ENCODE measurements around the gene LHX5. TPM values are rescaled to one million over a fixed set of nuclear protein-coding genes. Genes with fewer than 3 reads are reported as not detected.

Gene LHX5
- total RNA-seq: not detected

DNA sequence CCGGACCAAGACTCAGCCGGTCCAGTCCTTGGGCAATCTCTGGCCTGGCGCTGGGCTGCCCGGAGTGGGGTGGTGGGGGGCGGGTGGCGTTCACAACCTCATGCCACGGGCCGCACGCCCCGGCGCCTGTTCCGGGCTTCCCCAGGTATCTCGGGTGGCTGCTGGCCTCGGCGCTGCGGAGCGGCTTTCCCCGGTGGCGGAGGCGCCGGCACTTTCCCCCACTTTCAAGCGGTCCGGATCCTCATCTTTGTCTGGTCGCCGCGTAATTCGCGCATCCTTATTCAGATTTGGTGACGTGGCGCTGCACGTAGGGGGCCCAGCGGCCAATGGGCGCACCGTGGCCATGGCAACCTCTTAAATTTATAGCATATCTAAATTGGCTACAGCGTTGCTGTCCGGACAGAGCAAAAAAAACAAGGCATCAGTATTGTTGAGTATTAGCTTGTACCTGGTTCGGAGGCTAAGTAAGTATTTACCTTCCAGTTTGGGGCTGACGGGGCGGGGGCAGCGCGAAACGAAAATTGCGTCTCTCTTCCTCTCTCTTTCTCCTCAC lies at the start of gene LHX5:
TSS of gene LHX5 (minus strand) at position 253 of the 553 bp plus-strand sequence. CDS start 373 bp downstream, outside the sequence.
- H3K9me3 ChIP-seq (ENCODE audit: control insufficient read depth in 3 of 3, low read length in 3 of 3): no peaks in the 10 kb centered on the region
- H3K27me3 ChIP-seq (ENCODE audit: control insufficient read depth in 3 of 3, insufficient read depth in 3 of 3, low read length in 3 of 3): peaks cover 84 to 92% (median 85%) of the 10 kb centered on the region in 3 donors

DNA sequence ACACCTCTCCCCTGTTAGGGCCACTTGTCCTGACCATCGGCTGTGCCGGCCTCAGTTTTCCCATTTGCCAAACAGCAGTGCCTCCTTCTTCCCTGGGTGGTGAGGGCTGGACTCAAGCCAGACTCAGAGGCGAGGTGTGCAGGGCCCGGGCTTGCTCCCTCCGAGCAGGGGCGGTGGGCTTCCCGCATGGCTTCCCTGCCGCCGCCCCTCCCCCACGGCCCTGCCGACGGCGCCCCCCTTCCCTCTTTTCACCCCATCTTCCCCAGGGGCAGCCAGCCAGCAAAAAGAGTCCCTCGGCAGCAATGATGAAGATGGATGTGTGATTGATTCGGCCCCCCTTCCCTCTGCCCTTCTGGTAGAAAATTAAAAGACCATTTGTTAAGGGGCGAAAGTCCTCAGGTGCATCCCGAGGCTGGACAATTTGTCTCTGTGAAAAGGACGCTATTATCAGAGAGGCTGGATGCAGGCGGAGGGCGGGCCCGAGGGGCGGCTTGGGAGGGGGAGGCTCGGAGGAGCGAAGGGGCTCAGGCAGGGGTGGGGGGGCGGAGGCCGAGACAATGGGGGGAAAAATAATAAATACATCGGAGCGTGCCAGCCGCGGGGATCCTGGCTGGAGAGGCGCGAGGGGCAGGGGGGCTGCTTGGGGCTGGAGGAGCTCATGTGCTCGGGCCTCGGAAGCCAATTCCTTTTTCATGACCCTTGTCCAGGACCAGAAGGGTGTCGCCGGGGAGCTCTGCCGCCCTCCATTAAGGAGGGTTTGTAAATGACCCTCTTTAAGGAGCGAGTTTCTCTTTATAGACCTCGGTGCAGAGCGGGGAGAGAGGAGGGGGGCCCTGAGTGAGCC lies 48.0 kb upstream of the LHX5 start:
- no peak overlapping the region for H3K4me3 ChIP-seq (ENCODE audit: low read length in 3 of 3)
- H3K9ac ChIP-seq (ENCODE audit: low read depth in 1 of 3, low read length in 3 of 3): no peak overlapping the region
- H3K27ac ChIP-seq (ENCODE audit: low read depth, low read length): no peak overlapping the region
- H3K4me1 ChIP-seq (ENCODE audit: control insufficient read depth in 3 of 3, insufficient read depth in 3 of 3, low read length in 3 of 3): no peaks in the 10 kb centered on the region
- peaks cover 2 to 5% (median 4%) of the 10 kb centered on the region in 3 donors for H3K9me3 ChIP-seq (ENCODE audit: control insufficient read depth in 3 of 3, low read length in 3 of 3)
- no peaks in the 10 kb centered on the region for H3K36me3 ChIP-seq (ENCODE audit: control insufficient read depth in 3 of 3, insufficient read depth in 3 of 3, low read length in 3 of 3)
- peaks cover 46 to 65% (median 47%) of the 10 kb centered on the region in 3 donors for H3K27me3 ChIP-seq (ENCODE audit: control insufficient read depth in 3 of 3, insufficient read depth in 3 of 3, low read length in 3 of 3)

More for the DNA sequence above, at the start of gene LHX5:
- Histone ChIP-seq H3K4me1 (ENCODE audit: control insufficient read depth in 3 of 3, insufficient read depth in 3 of 3, low read length in 3 of 3) (peaks cover 7 to 15% (median 10%) of the 10 kb centered on the region in 3 donors), H3K9ac (ENCODE audit: low read depth in 1 of 3, low read length in 3 of 3) (no peak within 1 kb of the TSS), H3K27ac (ENCODE audit: low read depth, low read length) (no peak within 1 kb of the TSS), H3K4me3 (ENCODE audit: low read length in 3 of 3) (no peak within 1 kb of the TSS), H3K36me3 (ENCODE audit: control insufficient read depth in 3 of 3, insufficient read depth in 3 of 3, low read length in 3 of 3) (no peaks in the 10 kb centered on the region)

DNA sequence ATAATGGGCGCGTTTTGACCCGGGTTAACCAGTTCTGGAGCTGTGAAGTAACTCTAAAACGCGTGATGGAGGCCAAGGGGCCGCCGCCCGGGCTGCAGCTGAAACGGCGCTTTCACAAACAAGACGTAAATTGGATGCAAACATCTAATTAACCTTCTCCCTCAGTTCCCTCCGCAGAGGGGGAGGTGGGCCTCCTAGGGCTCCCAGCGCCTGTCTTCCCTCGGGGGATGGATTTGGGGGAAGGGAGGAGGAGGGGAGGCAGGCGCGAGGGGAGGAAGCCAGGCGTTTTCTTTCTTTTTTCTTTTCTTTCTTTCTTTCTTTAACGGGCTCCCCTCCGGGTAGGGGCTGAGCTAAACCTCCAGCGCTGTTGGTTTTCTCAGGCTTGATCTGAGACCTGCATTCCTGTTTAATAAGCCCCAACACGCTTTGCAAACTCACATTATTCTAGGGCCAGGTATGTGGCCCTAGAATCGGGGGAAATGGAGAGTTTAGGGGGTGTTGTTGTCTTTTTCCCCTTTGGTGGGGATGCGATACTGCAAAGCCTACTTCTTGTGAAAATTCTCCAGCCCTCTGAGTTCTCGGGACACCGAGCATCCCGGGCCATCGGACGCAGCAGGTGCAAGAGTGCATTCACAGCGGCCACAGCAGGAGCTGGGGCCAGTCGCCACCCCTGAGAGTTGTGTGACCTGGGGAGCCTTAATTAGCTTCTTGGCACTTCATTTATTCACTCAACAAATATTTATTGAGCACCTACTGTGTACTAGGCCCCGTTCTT lies 43.6 kb upstream of the LHX5 start:
- no peak overlapping the region for H3K4me3 ChIP-seq (ENCODE audit: low read length in 3 of 3)
- no peak overlapping the region for H3K27ac ChIP-seq (ENCODE audit: low read depth, low read length)
- H3K9ac ChIP-seq (ENCODE audit: low read depth in 1 of 3, low read length in 3 of 3): no peak overlapping the region
- no peaks in the 10 kb centered on the region for H3K4me1 ChIP-seq (ENCODE audit: control insufficient read depth in 3 of 3, insufficient read depth in 3 of 3, low read length in 3 of 3)
- no peaks in the 10 kb centered on the region for H3K36me3 ChIP-seq (ENCODE audit: control insufficient read depth in 3 of 3, insufficient read depth in 3 of 3, low read length in 3 of 3)
- peaks cover 2 to 5% (median 4%) of the 10 kb centered on the region in 3 donors for H3K9me3 ChIP-seq (ENCODE audit: control insufficient read depth in 3 of 3, low read length in 3 of 3)
- peaks cover 43 to 65% (median 50%) of the 10 kb centered on the region in 3 donors for H3K27me3 ChIP-seq (ENCODE audit: control insufficient read depth in 3 of 3, insufficient read depth in 3 of 3, low read length in 3 of 3)

DNA sequence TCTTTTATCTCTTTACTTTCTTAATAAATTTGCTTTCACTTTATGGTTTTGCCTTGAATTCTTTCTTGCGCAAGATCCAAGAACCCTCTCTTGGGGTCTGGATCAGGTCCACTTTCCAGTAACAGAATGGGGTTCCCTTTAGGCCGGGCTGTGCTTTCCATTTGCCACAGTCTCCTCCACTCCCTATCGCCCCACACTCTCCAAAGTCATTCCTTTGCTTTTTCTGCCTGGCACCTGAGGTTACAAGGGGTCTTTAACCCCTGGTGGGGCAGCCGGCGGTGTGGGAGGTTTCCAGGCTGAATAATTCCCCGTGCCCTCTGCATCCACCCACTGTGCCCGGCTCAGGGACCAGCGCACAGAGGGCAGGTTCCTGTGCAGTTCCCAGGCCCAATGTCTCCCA lies 42.9 kb upstream of the LHX5 start:
- Histone ChIP-seq H3K27ac (ENCODE audit: low read depth, low read length) (no peak overlapping the region), H3K4me3 (ENCODE audit: low read length in 3 of 3) (no peak overlapping the region), H3K27me3 (ENCODE audit: control insufficient read depth in 3 of 3, insufficient read depth in 3 of 3, low read length in 3 of 3) (peaks cover 42 to 69% (median 53%) of the 10 kb centered on the region in 3 donors), H3K9me3 (ENCODE audit: control insufficient read depth in 3 of 3, low read length in 3 of 3) (peaks cover 2 to 5% (median 4%) of the 10 kb centered on the region in 3 donors), H3K4me1 (ENCODE audit: control insufficient read depth in 3 of 3, insufficient read depth in 3 of 3, low read length in 3 of 3) (no peaks in the 10 kb centered on the region), H3K36me3 (ENCODE audit: control insufficient read depth in 3 of 3, insufficient read depth in 3 of 3, low read length in 3 of 3) (no peaks in the 10 kb centered on the region), H3K9ac (ENCODE audit: low read depth in 1 of 3, low read length in 3 of 3) (no peak overlapping the region)

DNA sequence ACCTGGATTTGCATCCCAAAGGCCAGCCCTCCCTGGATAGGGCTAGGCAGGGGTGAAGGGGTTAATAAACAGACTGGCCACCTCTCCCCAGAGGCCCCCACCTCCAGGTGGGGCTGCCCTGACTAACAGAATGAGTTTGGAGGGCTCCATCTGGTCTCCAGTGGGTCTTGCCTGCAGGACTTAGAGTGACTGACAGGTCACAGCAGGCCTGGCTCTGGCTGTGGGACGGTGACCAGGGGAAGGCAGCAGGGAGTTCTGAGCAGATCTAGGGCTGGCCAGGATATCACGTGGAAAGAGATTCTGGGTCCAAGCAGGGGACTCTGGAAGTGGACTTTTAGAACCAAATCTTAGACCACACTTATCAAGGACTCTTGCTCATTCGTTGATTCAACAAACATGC lies 40.9 kb upstream of the LHX5 start:
- H3K9me3 ChIP-seq (ENCODE audit: control insufficient read depth in 3 of 3, low read length in 3 of 3): peaks cover 0 to 5% (median 4%) of the 10 kb centered on the region in 3 donors
- H3K4me1 ChIP-seq (ENCODE audit: control insufficient read depth in 3 of 3, insufficient read depth in 3 of 3, low read length in 3 of 3): no peaks in the 10 kb centered on the region
- peaks cover 23 to 59% (median 37%) of the 10 kb centered on the region in 3 donors for H3K27me3 ChIP-seq (ENCODE audit: control insufficient read depth in 3 of 3, insufficient read depth in 3 of 3, low read length in 3 of 3)
- no peak overlapping the region for H3K4me3 ChIP-seq (ENCODE audit: low read length in 3 of 3)
- H3K27ac ChIP-seq (ENCODE audit: low read depth, low read length): no peak overlapping the region
- H3K36me3 ChIP-seq (ENCODE audit: control insufficient read depth in 3 of 3, insufficient read depth in 3 of 3, low read length in 3 of 3): no peaks in the 10 kb centered on the region
- no peak overlapping the region for H3K9ac ChIP-seq (ENCODE audit: low read depth in 1 of 3, low read length in 3 of 3)

DNA sequence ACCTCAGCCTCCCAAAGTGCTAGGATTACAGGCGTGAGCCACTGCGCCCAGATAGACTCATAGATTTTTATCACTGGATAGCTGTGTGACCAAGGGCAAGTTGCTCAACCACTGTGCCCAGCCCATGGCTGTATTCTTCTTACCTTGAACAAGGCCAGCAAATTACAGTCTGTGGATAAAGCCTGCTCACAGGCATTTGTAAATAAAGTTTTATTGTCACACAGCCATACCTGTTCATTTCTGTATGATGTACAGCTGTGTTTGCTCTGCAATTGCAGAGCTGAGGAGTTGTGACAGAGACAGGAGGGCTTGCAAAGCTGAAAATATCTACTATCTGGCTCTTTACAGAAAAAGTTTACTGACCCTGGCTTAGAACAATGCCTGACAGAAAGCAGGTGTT lies 35.2 kb upstream of the LHX5 start:
- H3K36me3 ChIP-seq (ENCODE audit: control insufficient read depth in 3 of 3, insufficient read depth in 3 of 3, low read length in 3 of 3): no peaks in the 10 kb centered on the region
- H3K9ac ChIP-seq (ENCODE audit: low read depth in 1 of 3, low read length in 3 of 3): no peak overlapping the region
- no peaks in the 10 kb centered on the region for H3K4me1 ChIP-seq (ENCODE audit: control insufficient read depth in 3 of 3, insufficient read depth in 3 of 3, low read length in 3 of 3)
- H3K4me3 ChIP-seq (ENCODE audit: low read length in 3 of 3): no peak overlapping the region
- peaks cover 11 to 39% (median 31%) of the 10 kb centered on the region in 3 donors for H3K27me3 ChIP-seq (ENCODE audit: control insufficient read depth in 3 of 3, insufficient read depth in 3 of 3, low read length in 3 of 3)
- no peaks in the 10 kb centered on the region for H3K9me3 ChIP-seq (ENCODE audit: control insufficient read depth in 3 of 3, low read length in 3 of 3)
- H3K27ac ChIP-seq (ENCODE audit: low read depth, low read length): no peak overlapping the region

DNA sequence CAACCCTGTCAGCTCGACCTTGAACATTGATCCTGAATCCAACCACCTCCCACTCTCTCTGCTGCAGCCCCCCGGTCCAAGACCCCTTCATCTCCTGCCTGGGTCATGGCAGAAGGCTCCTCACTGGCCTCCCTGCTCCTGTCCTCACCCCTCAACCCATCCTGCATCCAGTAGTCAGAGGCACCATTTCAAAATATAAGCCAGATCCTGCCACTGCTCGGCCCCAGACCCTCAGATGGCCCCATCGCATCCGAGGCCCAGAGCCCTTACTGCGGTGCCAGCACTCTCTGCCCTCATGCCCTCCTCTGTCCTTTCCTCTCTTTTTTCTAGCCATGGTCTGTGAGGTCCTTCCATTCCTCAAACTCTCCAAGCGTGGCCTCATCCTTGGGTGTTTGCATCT lies 34.3 kb upstream of the LHX5 start:
- Histone ChIP-seq H3K9me3 (ENCODE audit: control insufficient read depth in 3 of 3, low read length in 3 of 3) (no peaks in the 10 kb centered on the region), H3K4me3 (ENCODE audit: low read length in 3 of 3) (no peak overlapping the region), H3K36me3 (ENCODE audit: control insufficient read depth in 3 of 3, insufficient read depth in 3 of 3, low read length in 3 of 3) (no peaks in the 10 kb centered on the region), H3K27me3 (ENCODE audit: control insufficient read depth in 3 of 3, insufficient read depth in 3 of 3, low read length in 3 of 3) (peaks cover 13 to 37% (median 31%) of the 10 kb centered on the region in 3 donors), H3K27ac (ENCODE audit: low read depth, low read length) (no peak overlapping the region), H3K4me1 (ENCODE audit: control insufficient read depth in 3 of 3, insufficient read depth in 3 of 3, low read length in 3 of 3) (no peaks in the 10 kb centered on the region), H3K9ac (ENCODE audit: low read depth in 1 of 3, low read length in 3 of 3) (no peak overlapping the region)

DNA sequence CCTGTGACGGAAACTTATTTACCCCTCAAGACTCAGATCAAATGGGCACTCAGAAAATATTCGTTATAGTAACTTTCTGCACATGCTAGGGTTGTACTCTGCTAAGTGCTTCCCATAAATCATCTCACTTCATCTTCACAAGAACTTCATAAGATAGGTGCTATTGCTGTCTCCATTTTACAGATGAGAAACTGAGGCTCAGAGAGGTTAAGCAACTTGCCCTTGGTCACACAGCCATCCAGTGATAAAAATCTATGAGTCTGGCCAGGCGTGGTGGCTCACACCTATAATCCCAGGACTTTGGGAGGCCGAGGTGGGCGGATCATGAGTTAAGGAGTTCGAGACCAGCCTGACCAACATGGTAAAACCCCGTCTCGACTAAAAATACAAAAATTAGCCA lies 33.2 kb upstream of the LHX5 start:
- Histone ChIP-seq H3K27me3 (ENCODE audit: control insufficient read depth in 3 of 3, insufficient read depth in 3 of 3, low read length in 3 of 3) (peaks cover 12 to 39% (median 32%) of the 10 kb centered on the region in 3 donors), H3K9ac (ENCODE audit: low read depth in 1 of 3, low read length in 3 of 3) (no peak overlapping the region), H3K4me1 (ENCODE audit: control insufficient read depth in 3 of 3, insufficient read depth in 3 of 3, low read length in 3 of 3) (no peaks in the 10 kb centered on the region), H3K36me3 (ENCODE audit: control insufficient read depth in 3 of 3, insufficient read depth in 3 of 3, low read length in 3 of 3) (no peaks in the 10 kb centered on the region), H3K27ac (ENCODE audit: low read depth, low read length) (no peak overlapping the region), H3K4me3 (ENCODE audit: low read length in 3 of 3) (no peak overlapping the region), H3K9me3 (ENCODE audit: control insufficient read depth in 3 of 3, low read length in 3 of 3) (no peaks in the 10 kb centered on the region)

DNA sequence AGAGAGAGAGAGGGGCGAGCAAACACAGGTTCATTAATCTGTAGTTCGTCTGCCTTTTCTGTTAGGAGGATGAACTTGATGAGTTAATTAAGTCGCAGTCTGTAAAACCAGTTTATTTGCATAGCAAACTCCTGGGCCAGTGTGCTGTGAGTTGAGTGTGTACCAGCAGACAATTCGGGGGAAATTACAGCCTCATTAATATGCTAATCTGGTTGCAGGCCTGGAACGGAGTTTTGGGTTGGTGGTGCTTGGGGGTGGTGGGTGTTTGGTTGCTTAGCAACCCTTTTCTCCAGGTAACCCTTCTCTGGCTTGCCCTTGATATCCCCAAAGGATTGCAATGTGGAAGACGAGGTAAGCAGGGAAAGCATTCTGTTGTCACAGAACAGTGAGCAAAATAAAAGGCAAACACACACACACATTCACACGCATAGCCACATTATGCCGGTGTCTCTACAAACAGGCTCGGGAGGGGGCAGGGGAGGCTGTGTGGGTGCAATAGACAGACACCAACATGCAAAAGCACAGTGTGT lies 29.2 kb upstream of the LHX5 start:
- Histone ChIP-seq H3K4me1 (ENCODE audit: control insufficient read depth in 3 of 3, insufficient read depth in 3 of 3, low read length in 3 of 3) (no peaks in the 10 kb centered on the region), H3K36me3 (ENCODE audit: control insufficient read depth in 3 of 3, insufficient read depth in 3 of 3, low read length in 3 of 3) (no peaks in the 10 kb centered on the region), H3K27me3 (ENCODE audit: control insufficient read depth in 3 of 3, insufficient read depth in 3 of 3, low read length in 3 of 3) (peaks cover 17 to 45% (median 30%) of the 10 kb centered on the region in 3 donors), H3K27ac (ENCODE audit: low read depth, low read length) (no peak overlapping the region), H3K9ac (ENCODE audit: low read depth in 1 of 3, low read length in 3 of 3) (no peak overlapping the region), H3K9me3 (ENCODE audit: control insufficient read depth in 3 of 3, low read length in 3 of 3) (no peaks in the 10 kb centered on the region), H3K4me3 (ENCODE audit: low read length in 3 of 3) (no peak overlapping the region)
